Lower lobe of right lung (tissue), 2 donors: ENCODE results near the gene NTM. TPM values are rescaled to one million over a fixed set of nuclear protein-coding genes. Genes with fewer than 3 reads are reported as not detected.

Experiments used
- ATAC-seq, 2 donors: fragments of 200-7000 bp; cut with Tn5 transposase; one replicate each; pipeline ENCODE4 v1.9.1; 2020 to 2022; ENCODE audit warnings: mild to moderate bottlenecking in 2 of 2, moderate library complexity in 2 of 2
- DNase-seq: peaks from one replicate; pipeline ENCODE4 v3.0.0-alpha.2; 2020
- H3K27ac ChIP-seq: fragments of 200-600 bp; one replicate; pipeline ENCODE4 v1.8.0; 2022
- H3K27me3 ChIP-seq: fragments of 200-600 bp; one replicate; pipeline ENCODE4 v1.8.0; 2022; ENCODE audit warnings: low read depth
- H3K36me3 ChIP-seq: fragments of 200-600 bp; one replicate; pipeline ENCODE4 v1.8.0; 2022; ENCODE audit warnings: mild to moderate bottlenecking
- H3K4me1 ChIP-seq: fragments of 200-600 bp; one replicate; pipeline ENCODE4 v1.8.0; 2022
- H3K4me3 ChIP-seq: fragments of 200-600 bp; one replicate; pipeline ENCODE4 v1.8.0; 2022; ENCODE audit warnings: mild to moderate bottlenecking
- H3K9me3 ChIP-seq: fragments of 200-600 bp; one replicate; pipeline ENCODE4 v1.8.0; 2022
- intact Hi-C: fragments of 100-400 bp; cut with DNase I; formaldehyde crosslinking; loops from one replicate; pipeline ENCODE4 v1.11.0; 2022
- total RNA-seq: library from RNA; stranded (reverse); fragmentation: NEBNext Ultra II Directional; extraction: Animal tissue kit (Norgen Biotek cat#: 25700); gene quantifications from one replicate; pipeline ENCODE4 v1.2.1, GENCODE V29; 2021
- TF ChIP-seq, protein P1 (sequence below): fragments of 200-600 bp; IDR thresholded peaks from one replicate; pipeline ENCODE4 v1.8.0; 2022; ENCODE audit warnings: antibody characterized with exemption, mild to moderate bottlenecking
- donor health status: DM: no; HTN: yes; CAD: no; lungs with severe emphysema.

NTM gene
- total RNA-seq, 1 donor from 2014 or later = 2.3 TPM

DNA sequence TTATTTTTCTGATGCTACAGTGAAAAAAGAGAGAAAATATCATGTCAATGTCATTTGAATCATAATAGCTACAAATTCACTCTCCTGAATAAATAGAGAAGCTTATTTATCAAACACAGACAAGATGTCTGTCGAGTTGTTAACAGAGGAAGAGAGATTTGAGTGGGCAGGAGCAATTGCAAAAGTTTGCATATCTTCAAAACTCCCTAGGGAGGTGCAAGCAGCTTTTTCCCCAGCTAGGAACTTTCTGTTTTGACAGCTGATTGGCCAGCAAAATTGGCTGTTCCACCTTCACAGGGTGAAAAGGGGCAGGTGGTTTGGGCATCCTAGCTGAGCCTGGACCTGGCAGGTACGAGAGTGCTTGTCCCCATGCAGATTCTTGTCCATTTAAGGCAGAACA is 98.2 kb downstream of the NTM start:
- no peak for ATAC-seq
- TF ChIP-seq, protein P1, sequence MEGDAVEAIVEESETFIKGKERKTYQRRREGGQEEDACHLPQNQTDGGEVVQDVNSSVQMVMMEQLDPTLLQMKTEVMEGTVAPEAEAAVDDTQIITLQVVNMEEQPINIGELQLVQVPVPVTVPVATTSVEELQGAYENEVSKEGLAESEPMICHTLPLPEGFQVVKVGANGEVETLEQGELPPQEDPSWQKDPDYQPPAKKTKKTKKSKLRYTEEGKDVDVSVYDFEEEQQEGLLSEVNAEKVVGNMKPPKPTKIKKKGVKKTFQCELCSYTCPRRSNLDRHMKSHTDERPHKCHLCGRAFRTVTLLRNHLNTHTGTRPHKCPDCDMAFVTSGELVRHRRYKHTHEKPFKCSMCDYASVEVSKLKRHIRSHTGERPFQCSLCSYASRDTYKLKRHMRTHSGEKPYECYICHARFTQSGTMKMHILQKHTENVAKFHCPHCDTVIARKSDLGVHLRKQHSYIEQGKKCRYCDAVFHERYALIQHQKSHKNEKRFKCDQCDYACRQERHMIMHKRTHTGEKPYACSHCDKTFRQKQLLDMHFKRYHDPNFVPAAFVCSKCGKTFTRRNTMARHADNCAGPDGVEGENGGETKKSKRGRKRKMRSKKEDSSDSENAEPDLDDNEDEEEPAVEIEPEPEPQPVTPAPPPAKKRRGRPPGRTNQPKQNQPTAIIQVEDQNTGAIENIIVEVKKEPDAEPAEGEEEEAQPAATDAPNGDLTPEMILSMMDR = no peak

DNA sequence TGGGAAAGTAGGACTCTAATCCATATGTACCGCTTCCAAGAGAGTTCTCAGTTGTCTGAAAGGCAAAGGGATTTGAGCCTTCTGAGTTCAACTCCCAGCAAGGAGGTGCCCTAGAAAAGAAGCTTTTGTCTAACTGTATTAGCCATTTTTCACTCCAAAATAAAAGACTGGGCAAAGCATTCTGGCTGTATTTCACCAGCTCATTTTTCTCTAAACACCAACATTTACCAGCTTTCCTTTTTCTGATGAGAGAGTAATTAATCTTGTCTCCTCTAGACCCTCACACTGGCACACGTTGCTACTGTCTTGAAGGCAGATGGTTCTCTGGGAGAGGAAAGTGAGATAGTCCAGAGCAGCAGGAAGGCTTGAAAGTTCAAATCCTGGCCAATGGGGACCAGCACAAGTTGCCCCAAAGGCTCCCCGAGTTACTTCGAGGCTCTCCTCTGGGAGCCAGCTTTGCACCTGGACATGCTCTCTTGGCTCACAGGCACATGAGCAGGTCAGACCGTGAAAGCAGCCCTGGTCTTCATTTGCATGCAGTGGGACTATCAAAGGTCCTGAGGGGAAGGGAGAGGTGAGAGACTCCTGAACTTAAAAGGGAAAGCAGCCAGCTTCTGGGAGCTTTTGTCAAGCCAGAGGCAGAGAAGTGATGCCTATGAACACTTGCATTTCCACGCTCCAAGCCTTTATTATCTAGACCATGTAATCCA is 100.0 kb downstream of the NTM start:
- DNase-seq (no peak), ATAC-seq (no peak)
- intact Hi-C loops = no loop called here
- Histone ChIP-seq H3K27ac (no peak overlapping the region), H3K4me1 (no peaks in the 10 kb centered on the region), H3K4me3 (no peak overlapping the region), H3K36me3 (no peaks in the 10 kb centered on the region), H3K9me3 (no peaks in the 10 kb centered on the region), H3K27me3 (peaks cover 17% of the 10 kb centered on the region)
- TF ChIP-seq, protein P1 = no peak

More for the DNA sequence above, 98.2 kb downstream of the NTM start:
- Histone ChIP-seq H3K9me3 (no peaks in the 10 kb centered on the region), H3K4me1 (no peaks in the 10 kb centered on the region), H3K27me3 (peaks cover 30% of the 10 kb centered on the region), H3K4me3 (no peak overlapping the region), H3K36me3 (no peaks in the 10 kb centered on the region), H3K27ac (no peak overlapping the region)
- intact Hi-C loops = no loop called here
- DNase-seq = no peak

DNA sequence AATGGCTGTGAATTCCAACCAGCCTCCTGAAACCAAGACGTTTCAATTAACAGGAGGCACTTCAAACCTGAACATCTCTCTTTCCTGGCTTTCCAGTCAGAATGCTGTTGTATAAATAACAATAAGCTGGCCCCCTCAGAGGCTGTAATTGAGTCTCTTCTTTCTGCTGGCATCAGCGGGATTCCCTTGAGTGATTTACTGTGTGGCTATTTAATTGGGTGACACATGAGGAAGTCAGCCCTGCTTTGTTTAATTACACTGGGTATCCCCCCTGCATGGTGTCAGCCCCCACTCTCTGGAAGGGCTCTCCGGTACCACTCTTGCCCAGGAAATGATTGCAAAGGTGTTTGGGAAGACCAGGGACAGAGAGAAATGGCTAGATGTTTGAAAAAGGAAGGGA is 101.6 kb downstream of the NTM start:
- DNase-seq (no peak), ATAC-seq (no peak)
- intact Hi-C loops = no loop called here

DNA sequence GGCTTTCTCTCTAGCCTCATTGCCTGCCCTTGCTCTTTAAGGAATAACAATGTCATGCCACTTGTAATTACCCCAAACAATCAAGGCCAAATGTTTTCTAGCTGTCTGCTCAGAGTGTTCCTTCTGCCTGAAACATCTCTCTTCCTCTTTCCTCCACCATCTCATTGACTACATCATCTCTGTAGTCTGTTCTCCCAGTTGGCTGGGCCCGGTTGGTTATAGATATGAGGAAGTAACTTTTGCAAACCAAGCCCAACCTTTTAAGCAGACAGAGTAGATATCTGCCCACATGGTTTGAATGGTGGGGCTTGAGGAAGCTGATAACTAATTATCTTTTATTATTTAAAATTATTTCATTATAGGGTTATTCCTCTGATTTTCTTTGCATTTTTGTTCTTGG is 104.5 kb downstream of the NTM start:
- Histone ChIP-seq H3K4me3 (no peak overlapping the region), H3K4me1 (no peaks in the 10 kb centered on the region), H3K36me3 (no peaks in the 10 kb centered on the region), H3K9me3 (no peaks in the 10 kb centered on the region), H3K27me3 (peaks cover 13% of the 10 kb centered on the region), H3K27ac (no peak overlapping the region)
- DNase-seq = no peak
- intact Hi-C loops = no loop called here
- ATAC-seq = no peak
- TF ChIP-seq, protein P1 = no peak

More for the DNA sequence above, 101.6 kb downstream of the NTM start:
- H3K27ac ChIP-seq = no peak overlapping the region
- TF ChIP-seq, protein P1 = no peak
- no peaks in the 10 kb centered on the region for H3K9me3 ChIP-seq
- no peaks in the 10 kb centered on the region for H3K36me3 ChIP-seq
- H3K4me1 ChIP-seq = no peaks in the 10 kb centered on the region
- peaks cover 17% of the 10 kb centered on the region for H3K27me3 ChIP-seq
- no peak overlapping the region for H3K4me3 ChIP-seq

DNA sequence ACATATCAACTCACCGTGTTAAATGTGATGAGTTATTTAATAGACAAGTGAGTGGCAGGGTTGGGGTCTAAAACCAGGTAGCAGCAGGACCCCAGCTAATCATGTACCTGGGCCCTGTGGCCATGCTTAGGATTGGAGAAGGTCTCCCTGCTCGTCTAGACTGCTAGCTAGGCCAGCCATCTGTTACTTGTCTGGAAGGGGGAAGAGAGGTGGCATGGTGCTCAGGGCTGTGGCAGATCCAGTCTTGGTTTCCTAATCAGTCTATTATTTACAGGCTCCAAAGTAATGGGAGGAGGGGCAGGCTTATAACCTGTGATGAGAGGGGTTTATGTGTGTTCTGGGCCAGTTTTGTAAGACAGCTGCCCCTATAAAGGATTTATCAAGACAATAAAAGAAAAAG is 105.9 kb downstream of the NTM start:
- TF ChIP-seq, protein P1 = no peak
- no peak for ATAC-seq
- H3K4me1 ChIP-seq = no peaks in the 10 kb centered on the region
- no peak for DNase-seq
- H3K27me3 ChIP-seq = peaks cover 6% of the 10 kb centered on the region
- intact Hi-C loops = no loop called here
- no peak overlapping the region for H3K27ac ChIP-seq
- no peak overlapping the region for H3K4me3 ChIP-seq
- no peaks in the 10 kb centered on the region for H3K9me3 ChIP-seq
- no peaks in the 10 kb centered on the region for H3K36me3 ChIP-seq
